Activated CD8-positive, alpha-beta T cell treated with anti-CD3 and anti-CD28 coated beads, Interleukin-2, amount 10 ng/mL, durations not matched to agents 7 days and 5 days (primary cell): Measurements from ENCODE around the gene ADK. TPM values are rescaled to one million over a fixed set of nuclear protein-coding genes. Genes with fewer than 3 reads are reported as not detected.
"Not testable (repeated sequence)": the region's sequence is repeated elsewhere in the genome, so short reads cannot be mapped to it uniquely, and the experiment has no call there.

ENCODE experiments used
- ATAC-seq: fragments of 150-1000 bp; cut with Tn5 transposase; one replicate; pipeline ENCODE4 v1.10.0; 2021; ENCODE audit warnings: moderate library complexity
- CTCF ChIA-PET: fragments of 350-600 bp; sonication (Branson Sonifier 250); formaldehyde crosslinking; loops from one replicate; lab custom pipeline; 2021; ENCODE audit warnings: antibody characterized with exemption; lab: Charles Lee
- POLR2A ChIA-PET: fragments of 350-600 bp; sonication (Branson Sonifier 250); formaldehyde crosslinking; loops from one replicate; lab custom pipeline; 2021; ENCODE audit warnings: antibody characterized with exemption; lab: Charles Lee
- DNase-seq: peaks from one replicate; pipeline ENCODE4 v3.0.0-alpha.2; 2020
- H3K27ac Mint-ChIP-seq: one replicate; pipeline ENCODE4 v1.8.0; 2021; ENCODE audit warnings: mild to moderate bottlenecking, mixed read lengths
- H3K27me3 Mint-ChIP-seq: one replicate; pipeline ENCODE4 v1.8.0; 2021; ENCODE audit warnings: low read depth, mixed read lengths
- H3K36me3 Mint-ChIP-seq: one replicate; pipeline ENCODE4 v1.8.0; 2021; ENCODE audit warnings: low read depth, mixed read lengths
- H3K4me1 Mint-ChIP-seq: one replicate; pipeline ENCODE4 v1.8.0; 2021; ENCODE audit warnings: low read depth, mixed read lengths
- H3K4me3 Mint-ChIP-seq: one replicate; pipeline ENCODE4 v1.8.0; 2021; ENCODE audit warnings: mild to moderate bottlenecking, mixed read lengths
- H3K9me3 Mint-ChIP-seq: one replicate; pipeline ENCODE4 v1.8.0; 2022; ENCODE audit warnings: mixed read lengths; ENCODE audit not compliant: insufficient read depth
- total RNA-seq, 2 experiments: library from RNA; stranded (reverse); gene quantifications; one replicate each; pipeline ENCODE4 v1.2.3, GENCODE V29; 2021

The ADK gene
- total RNA-seq, 2 experiments from 2014 or later: 40.2 to 42.1 TPM

DNA sequence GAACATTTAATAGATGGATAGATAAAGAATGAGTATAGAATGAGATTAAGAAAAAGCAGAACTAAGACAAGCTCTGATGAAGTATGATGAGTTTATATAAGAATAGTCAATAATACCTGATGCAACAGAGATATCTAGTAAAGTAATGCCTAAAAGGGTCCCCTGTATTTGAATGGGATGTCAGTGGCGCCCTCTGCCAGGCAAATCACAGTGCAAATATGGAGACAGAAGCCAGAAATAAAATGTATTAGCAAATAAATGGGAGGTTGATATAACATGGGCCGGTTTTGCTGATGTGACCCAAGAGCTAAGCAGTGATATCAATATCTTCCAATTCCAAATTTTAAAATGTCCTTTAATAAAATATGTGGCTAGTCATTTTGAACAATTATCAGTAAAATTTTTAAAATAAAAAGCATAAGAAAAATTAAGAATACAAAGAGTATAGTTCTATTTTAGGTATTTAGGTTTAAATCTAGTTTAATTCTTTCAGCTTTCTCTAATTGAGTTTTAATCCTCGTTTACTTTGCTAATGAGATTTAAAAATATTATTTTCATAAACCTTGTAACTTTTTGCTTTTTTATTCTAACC, 62.6 kb downstream of the ADK start:
- no peak overlapping the region for H3K4me3 Mint-ChIP-seq
- ChIA-PET CTCF (interaction anchor here (0.7 to 3.4 kb wide), 23 partner anchors 10 to 364 kb away, joined by 3 to 27 read pairs (median 5); partner anchors contain the start of genes ADK and AP3M1), POLR2A (interaction anchor here (0.6 kb wide), 1 partner anchor 69 kb away, joined by 3 read pairs; no protein-coding TSS in a partner anchor)
- peaks cover 6% of the 10 kb centered on the region for H3K4me1 Mint-ChIP-seq
- no peaks in the 10 kb centered on the region for H3K27me3 Mint-ChIP-seq
- DNase-seq (peak; percentile 59), ATAC-seq (no peak)
- H3K27ac Mint-ChIP-seq: no peak overlapping the region
- H3K36me3 Mint-ChIP-seq: peaks cover 15% of the 10 kb centered on the region
- H3K9me3 Mint-ChIP-seq: no peaks in the 10 kb centered on the region

DNA sequence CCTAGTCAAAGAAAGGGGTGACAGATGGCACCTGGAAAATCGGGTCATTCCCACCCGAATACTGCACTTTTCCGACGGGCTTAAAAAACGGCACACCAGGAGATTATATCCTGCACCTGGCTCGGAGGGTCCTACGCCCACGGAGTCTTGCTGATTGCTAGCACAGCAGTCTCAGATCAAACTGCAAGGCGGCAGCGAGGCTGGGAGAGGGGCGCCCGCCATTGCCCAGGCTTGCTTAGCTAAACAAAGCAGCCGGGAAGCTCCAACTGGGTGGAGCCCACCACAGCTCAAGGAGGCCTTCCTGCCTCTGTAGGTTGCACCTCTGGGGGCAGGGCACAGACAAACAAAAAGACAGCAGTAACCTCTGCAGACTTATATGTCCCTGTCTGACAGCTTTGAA, 66.1 kb downstream of the ADK start:
- POLR2A ChIA-PET, H3K27me3 Mint-ChIP-seq, CTCF ChIA-PET, H3K4me1 Mint-ChIP-seq, ATAC-seq, H3K27ac Mint-ChIP-seq, H3K9me3 Mint-ChIP-seq, H3K4me3 Mint-ChIP-seq, DNase-seq: not testable (repeated sequence)
- peaks cover 12% of the 10 kb centered on the region for H3K36me3 Mint-ChIP-seq

DNA sequence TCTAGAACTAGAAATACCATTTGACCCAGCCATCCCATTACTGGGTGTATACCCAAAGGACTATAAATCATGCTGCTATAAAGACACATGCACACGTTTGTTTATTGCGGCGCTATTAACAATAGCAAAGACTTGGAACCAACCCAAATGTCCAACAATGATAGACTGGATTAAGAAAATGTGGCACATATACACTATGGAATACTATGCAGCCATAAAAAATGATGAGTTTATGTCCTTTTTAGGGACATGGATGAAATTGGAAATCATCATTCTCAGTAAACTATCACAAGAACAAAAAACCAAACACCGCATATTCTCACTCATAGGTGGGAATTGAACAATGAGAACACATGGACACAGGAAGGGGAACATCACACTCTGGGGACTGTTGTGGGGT, 71.4 kb downstream of the ADK start:
- H3K4me3 Mint-ChIP-seq, DNase-seq, CTCF ChIA-PET, H3K27me3 Mint-ChIP-seq, POLR2A ChIA-PET, ATAC-seq, H3K27ac Mint-ChIP-seq, H3K9me3 Mint-ChIP-seq: not testable (repeated sequence)
- peaks cover 16% of the 10 kb centered on the region for H3K36me3 Mint-ChIP-seq
- H3K4me1 Mint-ChIP-seq: peaks cover 14% of the 10 kb centered on the region

- Mint-ChIP-seq H3K4me1 (peaks cover 23% of the 10 kb centered on the region), H3K9me3 (no peaks in the 10 kb centered on the region), H3K36me3 (peaks cover 10% of the 10 kb centered on the region), H3K4me3 (no peak overlapping the region), H3K27me3 (no peaks in the 10 kb centered on the region), H3K27ac (peak overlapping the region; percentile 65)
- ATAC-seq (peak; percentile 63), DNase-seq (no peak)
- POLR2A ChIA-PET: no interaction called here
- CTCF ChIA-PET: interaction anchor here (1.8 kb wide), 1 partner anchor 11 kb away, joined by 7 read pairs; no protein-coding TSS in a partner anchor
Observed at GRCh38 chr10:74223755-74224529, 72.9 kb downstream of the ADK start.

DNA sequence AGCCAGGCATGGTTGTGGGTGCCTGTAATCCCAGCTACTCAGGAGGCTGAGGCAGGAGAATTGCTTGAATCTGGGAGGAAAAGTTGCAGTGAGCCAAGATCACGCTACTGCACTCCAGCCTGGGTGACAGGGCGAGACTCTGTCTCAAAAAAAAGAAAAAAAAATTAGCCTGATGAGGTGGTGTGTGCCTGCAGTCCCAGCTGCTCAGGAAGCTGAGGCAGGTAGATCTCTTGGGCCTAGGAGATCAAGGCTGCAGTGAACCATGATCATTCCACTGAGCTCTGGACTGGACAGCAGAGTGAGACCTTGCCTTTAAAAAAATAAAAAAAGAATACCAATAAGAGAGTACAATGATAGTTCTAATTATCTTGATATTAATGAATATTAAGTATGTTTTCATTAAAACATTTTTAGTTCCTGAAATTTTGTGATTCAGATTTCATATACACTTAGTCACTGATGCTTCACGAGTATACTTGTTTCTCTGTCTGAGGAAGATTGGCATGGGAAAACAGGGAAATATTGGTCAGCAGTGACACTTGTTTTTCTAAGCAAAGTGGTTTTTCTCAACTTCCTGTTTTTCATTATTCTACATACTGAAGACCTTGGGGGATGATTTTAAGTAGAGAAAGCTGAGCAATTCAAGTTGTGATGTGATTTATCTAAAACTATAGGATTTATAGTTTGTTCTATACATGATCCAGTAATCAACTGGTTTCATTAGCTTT, 76.8 kb downstream of the ADK start:
- Mint-ChIP-seq H3K4me1 (peaks cover 31% of the 10 kb centered on the region), H3K27ac (peak overlapping the region; percentile 84), H3K36me3 (peaks cover 17% of the 10 kb centered on the region), H3K27me3 (no peaks in the 10 kb centered on the region), H3K4me3 (peak overlapping the region; percentile 51), H3K9me3 (no peaks in the 10 kb centered on the region)
- ATAC-seq (peak; percentile 62), DNase-seq (no peak)
- CTCF ChIA-PET: interaction anchor here (0.7 to 1.4 kb wide), 5 partner anchors 15 to 1007 kb away, joined by 3 to 7 read pairs (median 4); partner anchors contain the start of gene COMTD1
- POLR2A ChIA-PET: interaction anchor here (0.9 kb wide), 1 partner anchor 52 kb away, joined by 4 read pairs; no protein-coding TSS in a partner anchor

GRCh38 chr10:74231375-74231774, 80.4 kb downstream of the ADK start:
- no peaks in the 10 kb centered on the region for H3K9me3 Mint-ChIP-seq
- H3K27ac Mint-ChIP-seq: no peak overlapping the region

DNA sequence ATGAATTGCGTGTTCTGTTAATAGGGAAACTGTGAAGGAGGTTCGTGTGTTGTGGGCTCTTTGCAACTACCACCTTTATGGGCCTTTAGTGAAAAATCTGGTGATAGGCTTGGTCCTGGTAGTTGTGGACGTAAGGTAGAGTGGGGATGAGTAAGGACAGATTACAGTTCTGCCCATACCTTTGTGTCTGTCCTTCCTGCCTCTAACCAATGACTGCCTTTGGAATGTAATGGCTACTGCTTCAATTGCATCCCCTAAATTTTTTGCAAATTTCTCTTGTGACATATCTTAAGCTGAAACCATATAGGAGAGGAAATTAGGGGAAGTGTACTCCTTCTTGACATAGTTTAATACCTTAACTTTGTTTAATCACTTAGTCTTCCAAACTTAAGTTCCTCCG, 82.3 kb downstream of the ADK start:
- H3K36me3 Mint-ChIP-seq: peaks cover 7% of the 10 kb centered on the region
- peaks cover 19% of the 10 kb centered on the region for H3K4me1 Mint-ChIP-seq
- ChIA-PET CTCF (interaction anchor here (0.6 to 3.0 kb wide), 4 partner anchors 11 to 347 kb away, joined by 3 to 19 read pairs (median 8); no protein-coding TSS in a partner anchor), POLR2A (no interaction called here)
- DNase-seq (no peak), ATAC-seq (no peak)
- no peak overlapping the region for H3K4me3 Mint-ChIP-seq
- no peaks in the 10 kb centered on the region for H3K9me3 Mint-ChIP-seq
- H3K27me3 Mint-ChIP-seq: no peaks in the 10 kb centered on the region
- no peak overlapping the region for H3K27ac Mint-ChIP-seq

More at GRCh38 chr10:74231375-74231774, 80.4 kb downstream of the ADK start:
- CTCF ChIA-PET: interaction anchor here (1.2 kb wide), 1 partner anchor 10 kb away, joined by 3 read pairs; no protein-coding TSS in a partner anchor
- DNase-seq (no peak), ATAC-seq (no peak)
- no peaks in the 10 kb centered on the region for H3K27me3 Mint-ChIP-seq
- peaks cover 12% of the 10 kb centered on the region for H3K36me3 Mint-ChIP-seq
- H3K4me1 Mint-ChIP-seq: peaks cover 25% of the 10 kb centered on the region
- H3K4me3 Mint-ChIP-seq: no peak overlapping the region
- POLR2A ChIA-PET: no interaction called here

DNA sequence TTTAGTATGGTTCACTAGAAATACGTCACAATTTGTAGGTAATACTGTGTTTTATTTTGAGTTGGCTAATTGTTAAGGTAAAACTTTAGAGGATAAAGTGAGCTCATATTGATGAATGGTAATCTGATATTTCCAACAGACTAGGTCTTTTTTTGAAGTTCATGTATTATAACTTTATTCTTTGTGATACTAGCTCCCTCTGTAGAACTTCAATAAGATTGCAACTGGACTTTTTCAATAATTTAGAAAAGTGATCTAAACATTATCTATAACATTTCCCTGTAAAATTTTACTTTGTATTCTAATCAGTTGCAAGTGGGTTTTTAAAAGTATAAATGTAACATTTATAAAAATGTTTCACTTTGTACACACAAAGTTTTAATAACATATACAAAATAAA, 83.5 kb downstream of the ADK start:
- Mint-ChIP-seq H3K27ac (no peak overlapping the region), H3K36me3 (peaks cover 6% of the 10 kb centered on the region), H3K9me3 (no peaks in the 10 kb centered on the region), H3K27me3 (no peaks in the 10 kb centered on the region), H3K4me3 (no peak overlapping the region), H3K4me1 (peaks cover 13% of the 10 kb centered on the region)
- ATAC-seq (no peak), DNase-seq (no peak)
- POLR2A ChIA-PET: no interaction called here
- CTCF ChIA-PET: interaction anchor here (0.6 to 3.0 kb wide), 20 partner anchors 10 to 945 kb away, joined by 3 to 19 read pairs (median 4); partner anchors contain the start of genes ADK and AP3M1

DNA sequence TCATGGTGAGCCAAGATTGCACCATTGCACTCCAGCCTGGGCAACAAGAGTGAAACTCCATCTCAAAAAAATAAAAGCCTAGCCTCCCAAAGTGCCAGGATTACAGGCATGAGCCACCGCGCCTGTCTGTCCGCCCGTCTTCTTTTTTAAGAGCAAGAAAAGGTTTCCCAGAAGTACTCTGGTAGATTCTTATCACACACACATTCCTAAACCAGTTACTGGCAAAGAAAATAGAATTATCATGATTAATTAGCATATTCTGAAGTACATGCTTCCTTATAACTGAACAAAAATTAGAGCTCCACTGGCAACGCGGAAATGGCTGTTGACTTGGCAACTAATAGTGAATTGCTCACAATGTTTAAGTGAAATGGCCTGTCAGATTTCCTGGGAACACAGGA, 87.0 kb downstream of the ADK start:
- no peak for ATAC-seq
- ChIA-PET POLR2A (no interaction called here), CTCF (no interaction called here)
- peaks cover 9% of the 10 kb centered on the region for H3K4me1 Mint-ChIP-seq
- no peak for DNase-seq
- no peaks in the 10 kb centered on the region for H3K9me3 Mint-ChIP-seq
- no peak overlapping the region for H3K4me3 Mint-ChIP-seq
- H3K27me3 Mint-ChIP-seq: no peaks in the 10 kb centered on the region
- H3K27ac Mint-ChIP-seq: no peak overlapping the region
- H3K36me3 Mint-ChIP-seq: peaks cover 6% of the 10 kb centered on the region

GRCh38 chr10:74238516-74238915, 87.5 kb downstream of the ADK start:
- CTCF ChIA-PET: no interaction called here
- Mint-ChIP-seq H3K27ac (no peak overlapping the region), H3K4me1 (peaks cover 6% of the 10 kb centered on the region), H3K36me3 (peaks cover 7% of the 10 kb centered on the region), H3K4me3 (no peak overlapping the region), H3K27me3 (no peaks in the 10 kb centered on the region), H3K9me3 (no peaks in the 10 kb centered on the region)
- ATAC-seq (no peak), DNase-seq (no peak)
- POLR2A ChIA-PET: no interaction called here

- POLR2A ChIA-PET: no interaction called here
- Mint-ChIP-seq H3K36me3 (peaks cover 7% of the 10 kb centered on the region), H3K4me1 (no peaks in the 10 kb centered on the region), H3K27ac (no peak overlapping the region), H3K4me3 (no peak overlapping the region), H3K9me3 (no peaks in the 10 kb centered on the region), H3K27me3 (no peaks in the 10 kb centered on the region)
- ATAC-seq: no peak
- DNase-seq: no peak
- CTCF ChIA-PET: interaction anchor here (1.1 to 2.7 kb wide), 7 partner anchors 14 to 992 kb away, joined by 3 to 16 read pairs (median 7); partner anchors contain the start of gene COMTD1
Observed at GRCh38 chr10:74243067-74243466, 92.0 kb downstream of the ADK start.
